ENCODE data around the gene IQGAP2. TPM values are rescaled to one million over a fixed set of nuclear protein-coding genes. Genes with fewer than 3 reads are reported as not detected.

The IQGAP2 gene
- total and polyA plus RNA-seq, 2 donors from 2014 or later: 23.2 to 35.8 TPM

- Histone ChIP-seq H3K4me1 (ENCODE audit: control insufficient read depth in 2 of 3, insufficient read depth in 2 of 3, low read depth in 1 of 3, low read length in 3 of 3) (peaks cover 0 to 3% (median 2%) of the 10 kb centered on the region in 3 donors), H3K9ac (ENCODE audit: low read length in 3 of 3) (no peak within 1 kb of the TSS), H3K27ac (ENCODE audit: low read depth in 2 of 2, low read length in 2 of 2) (no peak within 1 kb of the TSS), H3K27me3 (ENCODE audit: control insufficient read depth, insufficient read depth, low read length) (no peaks in the 10 kb centered on the region), H3K36me3 (ENCODE audit: control insufficient read depth in 2 of 3, insufficient read depth in 3 of 3, low read length in 3 of 3) (no peaks in the 10 kb centered on the region), H3K9me3 (ENCODE audit: control insufficient read depth in 2 of 3, insufficient read depth in 1 of 3, low read length in 3 of 3) (no peaks in the 10 kb centered on the region), H3K4me3 (ENCODE audit: low read length in 3 of 3) (no peak within 1 kb of the TSS)
- intact Hi-C loops (cut with DNase I): no loop called here
- FAIRE-seq (no peak), DNase-seq (peak in 3 of 5 donors; percentile 31 to 68 (median 59))
- no peak for TF ChIP-seq CTCF (IDR thresholded peaks at IDR 0.05; ENCODE audit: borderline replicate concordance, extremely low read depth, insufficient read depth)
Observed at GRCh38 chr5:76622973-76623596, 220.0 kb downstream of the IQGAP2 start, which contains the start of gene F2RL2. F2RL2 (minus strand) TSS chr5:76623403; CDS start chr5:76623230, 173 bp downstream.

- Histone ChIP-seq H3K9me3 (ENCODE audit: control insufficient read depth in 2 of 3, insufficient read depth in 1 of 3, low read length in 3 of 3) (no peaks in the 10 kb centered on the region), H3K4me1 (ENCODE audit: control insufficient read depth in 2 of 3, insufficient read depth in 2 of 3, low read depth in 1 of 3, low read length in 3 of 3) (peaks cover 0 to 3% (median 2%) of the 10 kb centered on the region in 3 donors), H3K27ac (ENCODE audit: low read depth in 2 of 2, low read length in 2 of 2) (no peak overlapping the region), H3K27me3 (ENCODE audit: control insufficient read depth, insufficient read depth, low read length) (no peaks in the 10 kb centered on the region), H3K36me3 (ENCODE audit: control insufficient read depth in 2 of 3, insufficient read depth in 3 of 3, low read length in 3 of 3) (no peaks in the 10 kb centered on the region), H3K9ac (ENCODE audit: low read length in 3 of 3) (no peak overlapping the region), H3K4me3 (ENCODE audit: low read length in 3 of 3) (no peak overlapping the region)
- intact Hi-C loops (cut with DNase I): no loop called here
- peak in 1 of 5 donors; percentile 42 for DNase-seq
- FAIRE-seq: no peak
- TF ChIP-seq CTCF (IDR thresholded peaks at IDR 0.05; ENCODE audit: borderline replicate concordance, extremely low read depth, insufficient read depth): no peak
Observed at GRCh38 chr5:76625087-76625815, 222.2 kb downstream of the IQGAP2 start.

- no peak overlapping the region for H3K9ac ChIP-seq (ENCODE audit: low read length in 3 of 3)
- H3K4me1 ChIP-seq (ENCODE audit: control insufficient read depth in 2 of 3, insufficient read depth in 2 of 3, low read depth in 1 of 3, low read length in 3 of 3): peaks cover 2 to 5% (median 3%) of the 10 kb centered on the region in 3 donors
- no peak for DNase-seq
- H3K27me3 ChIP-seq (ENCODE audit: control insufficient read depth, insufficient read depth, low read length): no peaks in the 10 kb centered on the region
- no peak for FAIRE-seq
- TF ChIP-seq CTCF (IDR thresholded peaks at IDR 0.05; ENCODE audit: borderline replicate concordance, extremely low read depth, insufficient read depth): no peak
- no peak overlapping the region for H3K27ac ChIP-seq (ENCODE audit: low read depth in 2 of 2, low read length in 2 of 2)
- no peak overlapping the region for H3K4me3 ChIP-seq (ENCODE audit: low read length in 3 of 3)
- no peaks in the 10 kb centered on the region for H3K9me3 ChIP-seq (ENCODE audit: control insufficient read depth in 2 of 3, insufficient read depth in 1 of 3, low read length in 3 of 3)
- intact Hi-C loops (cut with DNase I): no loop called here
- no peaks in the 10 kb centered on the region for H3K36me3 ChIP-seq (ENCODE audit: control insufficient read depth in 2 of 3, insufficient read depth in 3 of 3, low read length in 3 of 3)
Observed at GRCh38 chr5:76626738-76627137, 223.7 kb downstream of the IQGAP2 start.

All from kidney (tissue), 14 donors.